Measurements from ENCODE around the gene ZC3H7B. TPM values are rescaled to one million over a fixed set of nuclear protein-coding genes. Genes with fewer than 3 reads are reported as not detected.
"Not testable (repeated sequence)": the region's sequence is repeated elsewhere in the genome, so short reads cannot be mapped to it uniquely, and the experiment has no call there.

ZC3H7B gene
- polyA plus RNA-seq, 4 donors = 80.3 to 95.3 (median 85.7) TPM

GRCh38 chr22:41368543-41369423 lies 67.5 kb downstream of the ZC3H7B start:
- no peak for DNase-seq (ENCODE audit: low read depth in 4 of 4, low spot score in 3 of 4)

DNA sequence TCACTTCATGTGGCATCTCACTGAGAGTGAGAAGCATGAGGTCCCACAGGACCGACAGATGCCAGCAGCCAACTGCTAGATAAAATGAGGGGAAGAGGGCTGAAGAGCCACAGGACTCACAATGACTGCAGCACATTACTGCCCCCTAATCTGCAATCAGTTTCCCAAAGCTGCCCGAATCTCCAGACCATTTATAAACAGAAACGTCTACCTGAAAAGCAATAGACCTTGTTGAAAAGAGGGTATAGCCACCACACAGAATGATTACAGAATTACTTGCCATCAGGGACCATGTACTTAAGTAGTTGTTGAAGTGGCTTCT lies 68.1 kb downstream of the ZC3H7B start:
- no peak for DNase-seq (ENCODE audit: low read depth in 4 of 4, low spot score in 3 of 4)

GRCh38 chr22:41369837-41370236 lies 68.5 kb downstream of the ZC3H7B start:
- DNase-seq (ENCODE audit: low read depth in 4 of 4, low spot score in 3 of 4) = no peak

DNA sequence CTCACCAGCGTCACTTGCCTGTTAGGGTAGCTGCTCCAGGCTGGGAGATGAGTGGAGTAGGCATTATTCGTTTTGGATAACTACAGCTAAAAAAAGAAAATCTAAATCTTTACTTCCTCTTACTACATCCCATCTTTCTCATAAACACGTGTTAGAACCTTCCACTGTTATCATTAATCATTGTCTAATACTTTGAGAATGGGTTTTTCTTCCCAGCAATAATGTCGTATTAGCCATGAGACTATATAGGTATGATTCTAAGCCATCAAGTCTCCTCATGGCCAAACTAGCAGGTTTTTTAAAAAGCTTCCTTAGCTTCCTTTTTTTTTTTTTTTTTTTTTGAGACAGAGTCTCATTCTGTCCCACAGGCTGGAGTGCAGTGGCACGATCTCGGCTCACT lies 76.5 kb downstream of the ZC3H7B start:
- DNase-seq (ENCODE audit: low read depth in 4 of 4, low spot score in 3 of 4) = no peak

DNA sequence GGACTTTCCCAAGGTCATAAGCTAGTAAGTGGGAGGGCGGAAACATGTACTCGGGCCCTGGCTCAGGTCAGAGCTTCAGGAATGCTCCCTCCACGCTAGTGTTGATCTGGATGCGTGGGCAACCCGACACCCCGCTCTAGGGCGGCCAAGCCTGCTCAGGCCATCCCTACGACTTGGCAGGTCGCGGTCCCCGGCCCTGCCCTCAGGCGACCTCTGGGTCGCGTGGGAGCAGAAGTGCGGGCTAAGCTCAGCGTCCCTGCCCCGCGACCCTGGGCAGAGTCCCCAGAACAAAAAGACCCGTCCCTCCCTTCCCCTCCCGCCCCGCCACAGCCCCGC lies 79.6 kb downstream of the ZC3H7B start:
- DNase-seq (ENCODE audit: low read depth in 4 of 4, low spot score in 3 of 4) = peak in 2 of 4 donors; percentile 49 to 58

- peak; percentile 95 to 97 (median 96) for DNase-seq (ENCODE audit: low read depth in 4 of 4, low spot score in 3 of 4)
These were observed 80.2 kb downstream of the ZC3H7B start, which contains the start of gene TEF for GRCh38 chr22:41381329-41382097. Gene TEF (plus strand): TSS chr22:41381942. CDS start chr22:41382045, 103 bp downstream.

DNA sequence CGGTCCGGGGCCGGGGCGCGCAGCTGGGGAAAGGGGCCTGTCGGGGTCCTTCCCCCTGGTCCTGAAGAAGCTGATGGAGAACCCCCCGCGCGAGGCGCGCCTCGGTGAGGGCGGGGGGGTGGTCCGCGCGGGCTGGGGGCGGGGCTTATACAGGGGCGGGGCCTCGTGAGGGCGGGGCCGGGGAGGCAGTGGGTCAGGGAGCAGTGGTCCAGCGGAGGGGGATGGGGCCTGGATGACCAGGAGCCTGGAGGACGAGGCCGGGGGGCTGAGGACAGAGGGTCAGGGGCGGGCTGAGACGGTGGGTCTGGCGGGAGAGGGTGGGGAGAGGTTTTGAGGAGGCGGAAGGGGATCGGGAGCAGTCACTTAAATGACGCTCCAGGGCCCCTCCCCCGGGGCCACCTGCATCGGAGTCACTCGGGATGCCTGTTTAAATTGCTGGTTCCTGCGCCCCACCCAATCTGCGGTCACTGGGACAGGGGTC lies 80.8 kb downstream of the ZC3H7B start:
- peak in 3 of 4 donors; percentile 53 to 61 (median 60) for DNase-seq (ENCODE audit: low read depth in 4 of 4, low spot score in 3 of 4)

GRCh38 chr22:41382610-41383009 lies 81.3 kb downstream of the ZC3H7B start:
- no peak for DNase-seq (ENCODE audit: low read depth in 4 of 4, low spot score in 3 of 4)

DNA sequence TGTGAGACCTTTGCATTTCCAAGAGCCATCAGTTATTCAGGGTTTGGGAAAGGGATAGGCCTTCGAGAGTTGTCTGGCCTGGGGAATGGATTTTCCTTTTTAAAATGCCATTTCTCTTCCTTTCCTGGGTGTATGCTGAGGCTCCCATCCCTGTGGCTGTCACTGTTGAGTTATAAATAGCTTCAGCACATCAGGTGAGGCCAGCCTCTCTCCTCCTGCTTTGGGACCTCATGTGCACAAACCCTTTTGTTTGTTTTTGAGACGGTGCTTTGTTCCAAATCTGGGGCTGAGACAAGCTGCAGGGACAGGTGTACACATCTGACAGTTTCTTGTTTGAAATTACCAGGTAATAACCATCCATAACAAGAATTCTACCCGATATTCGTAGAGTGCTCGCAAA lies 81.8 kb downstream of the ZC3H7B start:
- no peak for DNase-seq (ENCODE audit: low read depth in 4 of 4, low spot score in 3 of 4)

DNA sequence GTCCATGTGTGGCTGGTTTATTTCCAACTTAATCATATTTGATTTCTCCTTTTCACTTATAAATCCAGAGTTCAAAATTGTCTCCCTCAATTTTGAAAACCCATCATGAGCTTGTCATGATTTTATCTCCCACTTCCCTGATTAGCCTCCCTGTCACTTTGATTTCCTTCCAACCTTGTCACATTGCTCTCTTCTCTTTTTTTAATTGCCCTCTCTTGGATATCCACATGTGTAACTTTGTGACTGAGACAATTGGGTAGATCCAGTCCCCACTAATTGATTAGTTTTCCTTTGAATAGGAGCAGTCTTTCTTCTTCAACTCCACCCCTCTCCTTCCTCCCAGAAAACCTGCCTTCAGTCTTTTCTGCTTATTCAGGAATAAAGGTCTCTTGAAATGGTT lies 82.8 kb downstream of the ZC3H7B start:
- DNase-seq (ENCODE audit: low read depth in 4 of 4, low spot score in 3 of 4) = no peak

DNA sequence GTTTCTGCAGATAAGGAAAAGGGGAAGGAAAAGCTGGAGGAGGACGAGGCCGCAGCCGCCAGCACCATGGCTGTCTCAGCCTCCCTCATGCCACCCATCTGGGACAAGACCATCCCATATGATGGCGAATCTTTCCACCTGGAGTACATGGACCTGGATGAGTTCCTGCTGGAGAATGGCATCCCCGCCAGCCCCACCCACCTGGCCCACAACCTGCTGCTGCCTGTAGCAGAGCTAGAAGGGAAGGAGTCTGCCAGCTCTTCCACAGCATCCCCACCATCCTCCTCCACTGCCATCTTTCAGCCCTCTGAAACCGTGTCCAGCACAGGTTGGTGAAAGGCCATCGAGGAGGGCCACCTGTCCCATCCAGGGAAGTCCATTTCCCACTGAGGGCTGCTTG lies 86.0 kb downstream of the ZC3H7B start:
- DNase-seq (ENCODE audit: low read depth in 4 of 4, low spot score in 3 of 4) = no peak

GRCh38 chr22:41394012-41394356 lies 92.7 kb downstream of the ZC3H7B start:
- DNase-seq (ENCODE audit: low read depth in 4 of 4, low spot score in 3 of 4) = no peak

GRCh38 chr22:41395531-41396240 lies 94.4 kb downstream of the ZC3H7B start:
- DNase-seq (ENCODE audit: low read depth in 4 of 4, low spot score in 3 of 4) = no peak

DNA sequence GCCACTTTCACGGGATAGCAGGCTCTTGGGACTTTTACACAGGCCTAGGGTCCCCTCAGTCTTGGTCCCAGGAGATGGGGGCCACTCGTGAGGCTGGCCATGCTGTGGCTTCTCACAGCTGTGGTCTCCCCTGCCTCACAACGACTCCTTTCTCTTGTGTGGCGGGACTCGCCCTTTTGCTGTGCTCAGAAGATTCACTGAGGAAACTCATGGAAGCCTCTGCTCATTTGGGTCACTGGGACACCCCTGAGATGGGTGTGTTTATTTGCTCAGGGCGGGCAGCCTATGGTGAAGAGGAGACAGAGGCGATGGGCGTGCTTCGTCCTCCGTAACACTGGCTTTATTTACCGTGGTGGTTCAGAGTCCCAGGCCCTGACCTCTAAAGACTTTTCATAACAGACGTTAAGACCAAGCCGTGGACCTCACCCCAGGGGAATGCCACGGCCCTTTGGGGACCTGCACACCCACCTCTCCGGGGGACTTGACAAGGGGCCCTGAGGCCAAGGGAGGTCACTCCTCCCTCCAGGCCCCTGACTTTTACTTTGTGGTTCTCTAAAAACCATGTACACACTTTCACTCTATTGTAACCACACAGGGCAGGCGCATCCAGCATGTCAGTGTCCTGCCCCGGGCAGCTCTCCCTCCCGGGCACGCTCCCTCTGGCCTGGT lies 96.0 kb downstream of the ZC3H7B start:
- no peak for DNase-seq (ENCODE audit: low read depth in 4 of 4, low spot score in 3 of 4)

- DNase-seq (ENCODE audit: low read depth in 4 of 4, low spot score in 3 of 4) = no peak
These were observed 97.6 kb downstream of the ZC3H7B start for GRCh38 chr22:41398921-41399320.

DNA sequence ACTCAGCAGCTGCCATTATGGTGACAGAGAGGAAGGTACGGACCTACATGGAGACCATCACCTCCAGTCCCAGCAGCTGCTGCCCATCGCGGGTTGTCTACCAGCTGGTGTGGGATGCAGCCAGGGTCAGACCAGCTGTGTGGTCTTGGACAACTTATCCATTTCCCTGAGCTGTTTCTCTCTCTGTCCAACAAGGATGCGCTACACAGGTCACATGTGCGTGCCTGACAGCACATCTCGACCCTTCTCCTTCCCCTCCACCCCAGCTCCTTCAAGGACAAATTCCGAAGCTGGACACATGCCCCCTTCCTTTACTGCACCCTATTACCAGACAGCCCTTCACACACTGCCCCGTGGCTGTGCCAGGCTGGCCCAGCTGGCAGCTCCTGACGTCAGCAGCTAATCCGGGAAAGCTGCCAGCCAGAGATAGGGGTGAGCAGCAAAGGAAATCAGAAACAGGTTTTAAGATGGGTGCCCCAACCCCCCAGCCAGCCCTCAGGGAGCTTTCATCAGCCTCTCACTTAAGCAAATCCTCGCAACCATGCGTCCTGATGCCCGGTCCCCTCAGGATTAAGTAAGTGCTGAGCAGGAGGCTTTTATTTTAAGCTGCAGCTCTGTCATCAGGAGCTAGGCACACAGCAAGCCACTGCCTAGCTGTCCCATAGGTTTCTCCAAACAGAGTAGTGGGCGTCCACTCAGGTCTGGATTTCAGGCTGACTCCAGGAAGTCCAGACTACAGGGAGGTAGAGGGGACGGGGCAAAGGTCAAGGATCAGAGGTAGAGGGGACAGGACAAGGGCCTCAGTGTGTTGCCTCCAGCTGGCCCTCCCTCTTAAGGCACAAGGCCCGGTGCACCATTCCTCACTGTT lies 100.7 kb downstream of the ZC3H7B start:
- no peak for DNase-seq (ENCODE audit: low read depth in 4 of 4, low spot score in 3 of 4)

DNA sequence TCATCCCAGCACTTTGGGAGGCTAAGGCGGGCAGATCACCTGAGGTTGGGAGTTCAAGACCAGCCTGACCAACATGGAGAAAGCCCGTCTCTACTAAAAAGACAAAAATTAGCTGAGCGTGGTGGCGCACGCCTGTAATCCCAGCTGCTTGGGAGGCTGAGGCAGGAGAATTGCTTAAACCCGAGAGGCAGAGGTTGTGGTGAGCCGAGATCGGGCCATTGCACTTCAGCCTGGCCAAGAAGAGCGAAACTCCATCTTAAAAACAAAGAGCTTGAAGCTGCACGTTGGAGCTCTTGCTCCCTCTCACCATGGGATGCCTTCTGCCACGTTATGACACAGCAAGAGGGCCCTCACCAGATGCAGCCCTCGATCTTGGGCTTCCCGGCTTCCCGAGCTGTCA lies 101.5 kb downstream of the ZC3H7B start:
- not testable (repeated sequence) for DNase-seq (ENCODE audit: low read depth in 4 of 4, low spot score in 3 of 4)

DNA sequence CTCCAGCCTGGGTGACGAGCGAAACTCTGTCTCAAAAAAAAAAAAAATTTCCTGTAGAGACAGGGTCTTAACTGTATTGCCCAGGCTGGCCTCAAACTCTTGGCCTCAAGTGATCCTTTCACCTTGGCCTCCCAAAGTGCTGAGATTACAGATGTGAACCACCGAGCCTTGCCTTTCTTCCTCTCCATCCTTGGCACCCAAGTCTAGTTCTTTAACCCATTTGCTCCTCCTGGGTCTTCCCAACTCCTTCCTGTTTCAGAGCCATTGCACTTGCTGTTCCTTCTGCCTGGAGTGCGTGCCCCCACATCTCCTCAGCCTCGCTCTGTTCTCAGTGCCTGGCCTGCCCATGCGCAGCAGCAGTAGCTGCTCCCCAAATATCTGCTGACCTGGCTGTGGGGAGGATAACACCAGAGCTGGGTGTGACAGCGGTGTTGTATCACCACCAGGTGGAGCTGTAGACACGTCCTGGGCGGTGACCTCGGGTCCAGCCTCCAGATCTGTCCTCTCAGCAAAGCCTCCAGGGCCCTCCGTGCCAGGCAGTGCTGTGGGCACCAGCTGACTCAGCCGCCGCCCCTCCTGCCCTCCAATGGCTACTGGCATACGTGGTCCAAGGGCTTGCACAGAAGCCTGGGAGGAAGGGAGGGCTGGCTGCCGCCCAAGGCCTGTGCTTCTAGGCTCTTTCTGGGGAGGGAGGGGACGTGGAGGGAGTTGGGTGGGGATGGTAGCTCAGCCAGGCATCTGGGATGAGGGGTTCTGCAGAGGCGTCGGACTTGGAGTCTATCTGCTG lies 102.4 kb downstream of the ZC3H7B start:
- peak in 1 of 4 donors; percentile 36 for DNase-seq (ENCODE audit: low read depth in 4 of 4, low spot score in 3 of 4)

DNA sequence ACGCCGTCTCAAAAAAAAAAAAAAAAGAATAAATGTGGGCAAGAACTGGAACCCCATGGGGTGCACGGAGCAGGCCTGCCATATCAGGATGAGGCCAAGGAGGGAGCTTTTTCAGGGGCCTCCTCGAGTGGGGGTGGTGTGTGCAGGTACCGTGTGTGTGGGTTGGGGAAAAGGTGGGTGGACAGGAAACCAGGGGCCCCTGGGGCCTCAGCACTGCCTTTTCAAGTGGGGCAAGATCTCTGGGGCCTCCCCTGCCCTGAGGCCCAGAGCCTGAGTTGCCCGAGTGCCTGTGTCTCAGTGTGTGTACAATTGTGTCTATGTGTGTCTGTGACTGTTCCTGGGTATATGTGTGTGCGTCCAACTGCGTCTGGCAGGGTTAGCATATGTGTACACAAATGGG lies 104.3 kb downstream of the ZC3H7B start:
- DNase-seq (ENCODE audit: low read depth in 4 of 4, low spot score in 3 of 4) = no peak

Measured in right renal pelvis (tissue), 4 donors.